SKM-1 (cell line): ENCODE results near the gene CHST12.
"Not testable (repeated sequence)": the region's sequence is repeated elsewhere in the genome, so short reads cannot be mapped to it uniquely, and the experiment has no call there.

Experiments
- DNase-seq: peaks from one replicate; lab custom pipeline; 2025; ENCODE audit not compliant: unreplicated experiment; lab: John Stamatoyannopoulos, UW

CHST12 gene

GRCh38 chr7:2377492-2377891, 25.9 kb upstream of the CHST12 start:
- DNase-seq = not testable (repeated sequence)

GRCh38 chr7:2378125-2378524, 25.3 kb upstream of the CHST12 start:
- DNase-seq = not testable (repeated sequence)

DNA sequence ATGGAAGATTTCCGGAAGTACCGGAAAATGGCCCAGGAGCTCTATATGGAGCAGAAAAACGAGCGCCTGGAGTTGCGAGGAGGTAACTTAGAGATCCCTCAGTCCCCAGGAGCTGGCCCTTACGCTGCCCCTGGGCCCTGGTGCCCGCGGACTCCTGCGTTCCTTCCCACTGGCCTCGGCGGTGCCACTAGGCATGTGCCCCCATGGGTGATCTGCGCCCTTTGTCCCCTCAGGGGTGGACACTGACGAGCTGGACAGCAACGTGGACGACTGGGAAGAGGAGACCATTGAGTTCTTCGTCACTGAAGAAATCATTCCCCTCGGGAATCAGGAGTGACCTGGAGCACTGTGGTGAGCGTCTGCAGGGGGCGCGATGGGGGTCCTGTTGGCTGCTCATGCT, 24.2 kb upstream of the CHST12 start:
- DNase-seq = no peak

- DNase-seq = no peak
Observed at GRCh38 chr7:2379821-2380450, 23.5 kb upstream of the CHST12 start.

- DNase-seq = no peak
Observed at GRCh38 chr7:2380461-2380860, 22.9 kb upstream of the CHST12 start.

GRCh38 chr7:2381227-2381626, 22.2 kb upstream of the CHST12 start:
- DNase-seq = no peak

DNA sequence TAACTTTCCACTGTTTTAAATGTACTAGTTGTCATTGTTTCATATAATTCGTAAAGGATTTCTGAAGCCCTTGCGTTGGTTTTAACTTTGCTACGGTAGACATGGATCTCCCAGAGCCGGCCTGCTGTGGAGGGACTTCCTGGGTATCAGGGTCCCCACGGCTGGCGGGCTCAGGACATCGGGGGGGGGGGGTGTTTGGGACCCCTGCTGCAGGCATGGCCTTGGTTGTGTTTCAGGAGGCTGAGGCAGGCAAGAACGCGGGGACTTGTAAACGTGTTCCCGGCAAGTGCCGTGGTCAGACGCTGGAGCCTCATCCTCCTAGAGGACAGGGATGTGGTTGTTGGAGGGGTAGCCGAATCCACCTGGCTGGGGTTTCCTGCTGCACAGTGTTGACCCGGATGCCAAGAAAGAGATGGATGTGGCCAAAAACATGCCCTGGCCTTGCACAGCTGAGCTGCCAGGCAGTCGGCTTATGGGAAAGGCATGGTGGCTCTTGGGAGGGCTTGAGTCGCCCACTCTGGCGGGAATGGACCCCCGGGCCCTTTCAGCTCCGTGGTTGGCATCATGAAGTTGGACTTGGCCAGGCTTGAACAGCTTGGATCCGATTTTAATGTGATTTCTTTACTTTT, 21.4 kb upstream of the CHST12 start:
- no peak for DNase-seq

- no peak for DNase-seq
Observed at GRCh38 chr7:2383543-2384274, 19.7 kb upstream of the CHST12 start.

- no peak for DNase-seq
Observed at GRCh38 chr7:2384354-2385243, 18.8 kb upstream of the CHST12 start.

DNA sequence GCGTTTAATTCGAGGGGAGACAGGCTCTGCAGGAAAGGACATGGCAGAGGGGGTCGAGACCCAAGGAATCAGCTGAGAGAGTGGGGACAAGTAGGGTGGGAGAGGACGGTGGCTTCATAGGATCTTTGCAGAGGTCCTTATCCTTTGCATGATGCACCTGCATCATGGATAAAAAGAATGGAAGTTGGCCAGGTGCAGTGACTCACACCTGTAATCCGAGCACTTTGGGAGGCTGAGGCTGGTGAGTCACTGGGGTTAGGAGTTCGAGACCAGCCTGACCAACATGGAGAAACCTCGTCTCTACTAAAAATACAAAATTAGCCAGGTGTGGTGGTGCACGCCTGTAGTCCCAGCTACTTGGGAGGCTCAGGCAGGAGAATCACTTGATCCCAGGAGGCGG, 17.3 kb upstream of the CHST12 start:
- not testable (repeated sequence) for DNase-seq

DNA sequence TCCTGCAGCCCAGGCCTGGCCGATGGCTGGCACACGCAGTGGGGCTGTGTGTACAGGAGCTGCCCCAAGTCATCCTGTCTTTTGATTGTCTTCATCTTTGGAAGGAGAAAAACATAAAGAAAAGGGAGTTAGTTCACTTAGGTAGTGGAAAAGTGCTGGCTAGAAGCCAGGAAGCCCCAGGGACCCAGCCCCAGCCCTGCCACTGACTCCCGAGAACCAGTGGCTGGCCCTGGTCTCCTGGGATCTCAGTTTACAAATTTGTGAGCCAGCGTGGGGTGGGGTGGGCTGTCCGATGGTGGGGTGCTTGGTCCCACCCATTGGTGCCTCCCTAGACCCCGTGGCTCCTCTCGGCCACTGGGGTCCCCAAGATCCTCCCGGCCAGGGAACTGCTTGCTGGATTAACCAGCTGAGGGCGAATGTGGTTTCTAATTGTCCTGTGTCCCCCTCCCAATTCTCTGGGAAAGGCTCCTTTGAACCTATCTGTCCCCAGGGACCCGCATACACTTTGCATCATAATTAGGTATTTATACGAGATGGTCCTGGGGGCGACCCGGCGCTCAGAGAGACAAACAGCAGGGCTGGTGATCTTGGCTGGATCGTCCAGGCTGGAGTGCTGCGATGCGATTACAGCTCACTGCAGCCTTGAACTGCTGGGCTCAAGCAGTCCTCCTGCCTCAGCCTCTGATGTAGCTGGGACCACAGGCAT, 16.3 kb upstream of the CHST12 start:
- no peak for DNase-seq

- no peak for DNase-seq
Observed at GRCh38 chr7:2387897-2388636, 15.3 kb upstream of the CHST12 start.

GRCh38 chr7:2388637-2388954, 14.8 kb upstream of the CHST12 start:
- no peak for DNase-seq

- not testable (repeated sequence) for DNase-seq
Observed at GRCh38 chr7:2390020-2390816, 13.2 kb upstream of the CHST12 start.

- no peak for DNase-seq
Observed at GRCh38 chr7:2393706-2394105, 9.7 kb upstream of the CHST12 start.

GRCh38 chr7:2394566-2395082, 8.8 kb upstream of the CHST12 start:
- no peak for DNase-seq

GRCh38 chr7:2398506-2398905, 4.9 kb upstream of the CHST12 start:
- no peak for DNase-seq

DNA sequence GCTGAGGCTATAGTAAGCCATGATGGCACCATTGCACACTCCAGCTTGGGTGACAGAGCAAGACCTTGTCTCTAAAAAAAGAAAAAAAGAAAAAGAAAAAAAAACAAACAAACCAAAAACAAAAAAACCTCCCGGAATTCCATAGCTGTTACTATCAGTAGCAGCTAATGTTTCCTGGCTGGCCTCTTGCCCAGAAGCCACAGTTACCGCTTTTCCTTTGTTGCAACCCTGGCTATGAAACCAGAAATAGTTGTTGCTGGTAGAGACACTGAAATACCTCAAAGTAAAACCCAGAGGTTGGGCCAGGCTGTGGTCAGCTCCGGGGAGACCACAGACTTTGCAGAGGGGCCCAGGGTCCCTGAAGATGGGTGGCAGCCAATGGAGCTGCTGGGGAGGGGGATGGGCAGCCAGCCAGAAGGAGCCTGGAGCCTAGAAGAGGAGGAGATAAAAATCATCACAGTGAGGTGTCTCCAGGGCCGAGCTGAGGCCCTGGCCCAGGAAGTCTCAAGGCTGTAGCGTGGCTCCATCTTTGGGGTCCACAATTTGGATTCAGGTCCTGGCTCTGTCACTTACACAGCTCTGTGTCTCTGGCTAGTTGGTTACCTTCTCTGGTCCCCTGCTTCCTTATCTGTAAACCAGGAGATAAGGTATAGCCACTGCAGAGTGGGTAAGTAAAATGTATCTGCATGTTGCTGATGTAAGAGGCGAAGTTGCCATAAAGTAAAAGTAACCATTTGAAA, 3.4 kb upstream of the CHST12 start:
- DNase-seq = peak; percentile 99

DNA sequence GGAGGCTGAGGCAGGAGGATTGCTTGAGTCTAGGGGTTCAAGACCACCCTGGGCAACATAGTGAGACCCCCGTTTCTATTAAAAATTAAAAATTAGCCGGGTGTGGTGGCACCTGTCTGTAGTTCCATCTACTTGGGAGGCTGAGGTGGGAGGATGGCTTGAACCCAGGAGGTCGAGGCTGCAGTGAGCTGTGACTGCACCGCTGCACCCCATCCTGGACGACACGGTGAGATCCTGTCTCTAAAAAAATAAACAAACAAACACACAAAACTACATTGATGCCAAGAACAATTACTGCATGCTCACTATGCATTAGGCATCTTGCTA, 761 bp upstream of the CHST12 start:
- DNase-seq = no peak
